Skin of body (tissue), 2 donors: ENCODE measurements around the gene AP4B1. TPM values are rescaled to one million over a fixed set of nuclear protein-coding genes. Genes with fewer than 3 reads are reported as not detected.

Source experiments
- DNase-seq: peaks from one replicate; lab custom pipeline; 2025; lab: John Stamatoyannopoulos, UW
- total RNA-seq: library from RNA; depleted of rRNA; stranded (reverse); fragments of >200 nt; gene quantifications from one replicate; pipeline ENCODE4 v1.2.3, GENCODE V29; 2014

Gene AP4B1
- total RNA-seq, 1 donor from 2014 or later = 25.3 TPM

- DNase-seq = no peak
These were observed 8.6 kb downstream of the AP4B1 start for GRCh38 chr1:113895961-113896360.

GRCh38 chr1:113895098-113895497 lies 9.5 kb downstream of the AP4B1 start:
- no peak for DNase-seq

GRCh38 chr1:113893267-113893666 lies 11.3 kb downstream of the AP4B1 start:
- no peak for DNase-seq

- no peak for DNase-seq
These were observed 12.9 kb downstream of the AP4B1 start for GRCh38 chr1:113891631-113892220.

- no peak for DNase-seq
These were observed 13.8 kb downstream of the AP4B1 start for GRCh38 chr1:113890816-113891215.

GRCh38 chr1:113887402-113888175 lies 17.0 kb downstream of the AP4B1 start, which contains the start of gene BCL2L15:
BCL2L15 (minus strand) TSS chr1:113887581; CDS start chr1:113887375, 206 bp downstream.
- DNase-seq = no peak

GRCh38 chr1:113886417-113887401 lies 17.9 kb downstream of the AP4B1 start:
- no peak for DNase-seq

GRCh38 chr1:113881661-113882060 lies 22.9 kb downstream of the AP4B1 start:
- no peak for DNase-seq

GRCh38 chr1:113879739-113880038 lies 24.9 kb downstream of the AP4B1 start:
- no peak for DNase-seq

- no peak for DNase-seq
These were observed 28.4 kb downstream of the AP4B1 start for GRCh38 chr1:113876176-113876575.

- DNase-seq = no peak
These were observed 28.9 kb downstream of the AP4B1 start for GRCh38 chr1:113875714-113876113.

GRCh38 chr1:113874012-113874879 lies 30.4 kb downstream of the AP4B1 start:
- no peak for DNase-seq

- DNase-seq = no peak
These were observed 32.2 kb downstream of the AP4B1 start for GRCh38 chr1:113872219-113872935.

- no peak for DNase-seq
These were observed 32.9 kb downstream of the AP4B1 start, which contains the start of gene PTPN22 for GRCh38 chr1:113871597-113872113. PTPN22 (minus strand) TSS chr1:113871712.

- DNase-seq = no peak
These were observed 33.8 kb downstream of the AP4B1 start for GRCh38 chr1:113870778-113871177.

- no peak for DNase-seq
These were observed 36.1 kb downstream of the AP4B1 start for GRCh38 chr1:113868387-113869083.

GRCh38 chr1:113861641-113862040 lies 43.0 kb downstream of the AP4B1 start:
- DNase-seq = no peak

GRCh38 chr1:113860891-113861290 lies 43.7 kb downstream of the AP4B1 start:
- no peak for DNase-seq

GRCh38 chr1:113859478-113860175 lies 45.0 kb downstream of the AP4B1 start:
- DNase-seq = no peak
